Measurements from ENCODE around the gene APBA2.

APBA2 gene

DNA sequence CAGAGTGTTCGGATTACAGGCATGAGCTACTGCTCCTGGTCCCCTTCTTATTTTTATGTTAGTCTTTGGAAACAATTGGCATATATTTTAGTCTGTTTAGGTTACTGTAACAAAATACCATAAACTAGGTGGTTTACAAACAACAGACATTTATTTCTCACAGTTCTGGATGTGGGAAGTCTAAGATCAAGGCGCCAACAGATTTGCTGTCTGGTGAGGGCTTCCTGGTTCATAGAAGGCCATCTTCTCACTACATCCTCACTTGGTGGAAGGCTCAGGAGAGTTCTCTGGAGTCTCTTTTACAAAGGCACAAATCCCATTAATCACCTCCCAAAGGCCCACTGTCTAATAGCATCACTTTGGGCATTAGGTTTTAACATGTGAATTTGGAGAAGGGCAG, 101.0 kb downstream of the APBA2 start:
- no peak for DNase-seq

DNA sequence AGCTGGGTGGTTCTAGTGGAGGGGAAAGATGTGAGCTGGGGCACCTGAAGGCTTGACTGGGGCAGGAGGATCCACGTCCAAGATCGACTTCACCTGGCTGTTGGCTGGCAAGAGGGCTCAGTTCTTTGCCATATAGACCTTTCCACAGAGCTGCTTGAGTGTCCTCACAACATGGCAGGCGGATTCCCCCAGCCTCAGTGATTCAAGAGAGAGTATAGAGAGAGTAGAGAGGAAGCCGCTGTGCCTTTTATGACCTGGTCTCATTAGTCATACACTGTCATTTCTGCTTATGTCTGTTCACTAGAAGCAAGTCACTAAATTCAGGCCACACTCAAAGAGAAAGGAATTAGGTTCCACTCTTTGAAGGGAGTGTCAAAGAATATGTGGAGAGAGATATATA, 101.6 kb downstream of the APBA2 start:
- no peak for DNase-seq

DNA sequence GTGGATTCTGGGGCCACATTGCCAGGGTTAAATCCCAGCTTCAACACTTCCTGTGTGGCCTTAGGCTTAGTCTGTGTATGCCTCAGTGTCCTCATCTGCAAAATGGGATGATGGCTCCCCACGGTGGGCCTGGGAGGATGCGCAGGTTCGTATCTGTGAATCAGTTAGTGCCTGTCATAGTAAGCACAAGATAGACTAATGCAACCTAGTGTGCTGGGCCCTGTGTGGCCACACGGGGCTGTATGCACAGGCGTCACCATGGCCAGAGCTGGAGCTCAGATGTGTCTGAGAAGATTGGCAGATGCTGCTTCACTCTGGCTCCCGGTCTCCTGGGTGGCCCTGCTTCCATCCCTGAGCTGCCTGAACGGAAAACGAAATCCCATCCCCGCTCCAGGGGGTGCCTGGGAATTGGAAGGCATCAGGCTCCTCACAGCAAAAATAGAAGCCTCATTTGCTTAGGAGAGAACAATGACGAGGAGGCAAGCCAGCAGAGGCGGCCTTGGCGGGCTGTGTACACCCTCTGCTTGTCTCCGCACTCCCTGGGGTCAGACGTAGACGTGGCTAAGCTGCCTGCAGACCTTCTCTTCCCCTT, 103.6 kb downstream of the APBA2 start:
- peak; percentile 28 for DNase-seq

DNA sequence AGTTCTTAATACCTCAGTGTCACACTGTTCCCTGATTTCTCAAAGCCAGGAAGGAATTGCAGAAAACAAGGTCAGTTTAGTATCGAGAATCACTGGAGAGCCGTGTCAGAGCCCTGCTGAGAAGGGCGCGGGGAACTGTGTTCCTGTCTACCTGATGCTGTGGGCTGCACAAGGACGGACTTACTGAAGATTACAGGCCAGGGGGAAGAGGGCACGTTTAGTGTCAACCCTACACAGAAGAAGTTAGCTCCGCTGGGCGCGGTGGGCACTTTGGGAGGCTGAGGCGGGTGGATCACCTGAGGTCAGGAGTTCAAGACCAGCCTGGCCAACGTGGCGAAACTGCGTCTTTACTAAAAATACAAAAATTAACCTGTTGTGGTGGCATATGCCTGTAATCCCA, 104.1 kb downstream of the APBA2 start:
- no peak for DNase-seq

DNA sequence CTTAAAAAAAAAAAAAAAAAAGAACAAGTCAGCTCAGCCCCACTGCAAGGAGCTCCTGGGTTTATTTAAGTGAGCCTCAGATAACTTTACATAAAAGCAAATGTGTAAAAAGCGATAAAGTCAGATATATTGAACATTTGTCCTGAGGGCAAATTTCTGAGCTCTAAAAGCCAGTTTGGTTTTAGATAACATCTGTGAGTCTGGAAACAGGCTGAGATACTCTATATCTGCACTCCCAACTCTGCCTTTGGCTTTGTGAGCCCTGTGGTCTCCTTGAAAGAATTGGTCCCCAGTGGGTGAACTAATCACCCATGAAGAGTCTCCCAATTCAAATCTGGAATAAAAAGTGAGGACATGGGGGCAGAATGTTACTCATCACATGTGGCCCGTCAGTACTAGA, 104.6 kb downstream of the APBA2 start:
- DNase-seq = no peak

DNA sequence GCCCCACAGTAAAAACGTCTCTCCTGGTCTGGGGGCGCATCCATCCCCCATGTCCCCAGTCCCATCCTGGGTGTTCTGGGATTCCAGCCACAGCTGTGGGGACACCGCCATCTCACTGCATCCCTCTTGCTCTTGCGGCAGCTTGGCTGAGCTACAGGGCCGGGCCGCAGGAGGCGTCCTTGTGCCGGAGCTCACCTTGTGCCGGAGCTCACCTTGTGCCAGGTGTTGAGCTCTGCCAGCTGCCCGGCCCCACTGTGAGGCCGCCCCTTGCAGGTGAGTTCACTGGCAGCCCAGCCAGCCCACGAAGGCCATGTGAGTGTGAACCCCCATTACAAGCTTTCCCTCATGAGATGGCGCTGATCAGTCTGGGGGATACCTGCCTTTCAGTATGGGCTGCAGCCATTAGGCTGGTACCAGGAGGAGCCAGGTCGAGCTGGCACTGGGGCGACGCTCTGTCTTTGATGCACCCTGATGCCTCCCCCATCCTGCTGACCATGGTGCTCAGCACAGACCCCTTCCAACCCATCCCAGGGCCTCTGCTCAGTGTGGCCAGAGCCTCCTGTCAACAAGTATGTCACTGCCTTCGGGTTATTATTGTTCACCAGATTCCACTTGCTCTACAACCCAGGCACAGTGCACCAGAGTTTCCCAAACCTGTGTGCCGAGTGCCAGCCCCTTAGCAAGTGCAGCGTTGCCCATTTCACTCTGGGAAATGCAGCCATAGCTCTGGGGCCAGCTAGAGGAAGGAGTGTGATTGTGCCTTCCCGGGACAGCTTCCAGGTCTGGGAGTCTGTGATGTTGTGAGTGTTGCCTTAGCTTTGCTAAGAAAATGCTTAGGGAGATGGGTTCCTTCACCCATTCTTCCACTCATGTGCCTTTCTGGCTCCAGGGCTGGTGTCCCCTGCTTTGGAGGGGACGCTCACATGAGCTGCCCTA, 105.7 kb downstream of the APBA2 start:
- no peak for DNase-seq

DNA sequence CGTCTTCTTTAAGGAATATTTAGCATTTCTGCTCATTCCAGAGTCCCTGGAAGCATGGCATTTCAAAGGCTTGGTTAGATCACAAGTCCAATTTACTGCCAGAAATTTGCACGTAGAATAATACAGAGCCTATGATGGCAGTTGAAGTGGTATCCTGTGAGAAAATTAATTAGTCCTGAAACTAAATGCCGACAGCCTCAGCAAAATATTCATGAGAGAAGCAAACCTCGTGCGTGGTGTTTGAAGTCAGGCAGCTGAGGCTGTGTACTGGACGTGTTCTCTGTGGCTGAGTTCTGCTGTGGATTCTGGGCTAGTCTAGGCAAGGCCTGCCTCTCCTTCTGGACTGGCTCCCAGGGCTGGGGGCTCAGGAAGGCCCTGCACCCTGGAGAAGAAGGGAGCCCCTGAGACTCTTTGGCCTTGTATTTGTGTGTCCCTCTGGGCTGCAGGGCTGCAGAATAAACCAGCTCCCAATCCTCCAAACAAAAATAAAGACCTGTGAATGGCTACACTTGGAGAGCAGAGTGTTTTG, 106.6 kb downstream of the APBA2 start:
- no peak for DNase-seq

DNA sequence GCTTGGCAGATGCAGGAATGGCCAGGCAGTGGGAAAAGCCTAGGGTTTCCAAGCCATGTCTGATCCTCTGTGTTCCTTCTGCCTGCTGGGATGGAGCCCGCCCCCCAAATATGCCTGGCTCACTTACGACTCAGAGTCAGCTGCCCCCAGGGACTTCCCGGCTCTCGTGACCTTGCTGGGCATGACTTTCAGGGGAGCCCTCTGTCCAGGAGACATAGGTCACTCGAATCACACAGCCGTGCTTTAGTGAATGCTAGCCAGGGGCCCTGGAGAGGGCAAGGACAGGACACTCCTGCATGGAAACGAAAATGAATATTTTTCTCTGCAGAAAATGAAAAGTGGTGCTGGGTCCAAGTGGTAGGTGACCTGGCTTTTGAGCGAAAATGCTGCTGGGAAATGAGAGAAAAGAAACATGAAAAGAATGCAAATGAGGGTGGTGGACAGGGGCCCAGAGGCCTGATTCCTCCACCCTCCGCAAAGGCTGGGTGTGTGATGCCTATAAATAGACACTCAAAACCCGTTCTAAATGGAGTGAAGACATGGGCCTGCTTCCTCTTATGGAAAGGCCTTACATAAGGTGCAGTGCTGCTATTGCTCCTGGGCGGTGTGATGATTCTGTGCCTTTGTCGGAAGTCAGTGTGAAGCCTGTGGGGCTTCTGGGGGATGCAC, 107.4 kb downstream of the APBA2 start:
- no peak for DNase-seq

DNA sequence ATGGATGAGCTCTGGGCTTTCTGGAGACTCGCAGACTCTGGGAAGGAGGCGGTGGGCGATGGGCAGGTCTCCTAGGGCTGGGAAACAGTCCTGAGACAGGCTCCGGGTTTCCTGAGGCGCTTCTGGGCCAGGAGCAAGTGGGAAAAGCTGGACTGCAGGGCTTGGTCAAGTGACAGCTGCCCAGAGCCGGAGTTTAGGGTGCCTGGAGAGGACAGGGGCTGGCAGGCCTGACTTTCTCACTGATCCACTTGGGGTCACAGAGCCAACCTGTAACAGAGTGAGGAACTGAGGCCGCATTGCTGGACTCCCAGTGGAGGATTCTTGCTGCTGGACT, 107.9 kb downstream of the APBA2 start:
- no peak for DNase-seq

DNA sequence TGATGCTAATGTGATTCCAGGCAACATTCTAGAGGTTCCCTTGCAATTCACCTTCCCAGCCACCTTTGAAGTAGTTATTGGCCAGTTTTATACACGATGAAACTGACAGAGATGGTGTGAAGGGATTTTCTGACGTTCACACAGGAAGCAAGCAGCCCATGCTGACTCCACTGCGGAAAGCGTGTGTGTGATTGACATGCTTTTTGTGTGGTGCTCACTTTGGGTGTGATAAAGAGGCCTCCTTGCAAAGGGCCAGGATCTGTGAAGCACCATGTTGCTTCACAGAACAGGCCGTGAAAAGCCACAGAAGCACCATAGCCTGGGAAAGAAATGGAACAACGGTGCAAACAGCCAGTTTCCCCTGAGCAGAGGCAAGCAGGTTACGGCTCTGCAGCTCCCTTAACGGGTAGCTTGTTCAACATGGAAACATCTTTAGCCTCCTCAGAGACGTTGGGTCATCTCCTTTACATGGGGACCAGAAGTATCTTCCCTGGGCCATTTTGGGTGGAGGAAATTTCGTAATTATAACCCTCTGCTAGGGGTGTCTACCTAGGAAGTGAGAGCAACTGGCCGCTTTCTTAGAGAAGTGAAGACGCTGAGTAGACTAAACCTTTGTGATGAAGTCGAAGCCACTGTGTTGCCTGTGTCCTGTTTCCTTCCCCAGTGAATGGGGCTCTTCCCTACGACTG, 108.5 kb downstream of the APBA2 start:
- no peak for DNase-seq

DNA sequence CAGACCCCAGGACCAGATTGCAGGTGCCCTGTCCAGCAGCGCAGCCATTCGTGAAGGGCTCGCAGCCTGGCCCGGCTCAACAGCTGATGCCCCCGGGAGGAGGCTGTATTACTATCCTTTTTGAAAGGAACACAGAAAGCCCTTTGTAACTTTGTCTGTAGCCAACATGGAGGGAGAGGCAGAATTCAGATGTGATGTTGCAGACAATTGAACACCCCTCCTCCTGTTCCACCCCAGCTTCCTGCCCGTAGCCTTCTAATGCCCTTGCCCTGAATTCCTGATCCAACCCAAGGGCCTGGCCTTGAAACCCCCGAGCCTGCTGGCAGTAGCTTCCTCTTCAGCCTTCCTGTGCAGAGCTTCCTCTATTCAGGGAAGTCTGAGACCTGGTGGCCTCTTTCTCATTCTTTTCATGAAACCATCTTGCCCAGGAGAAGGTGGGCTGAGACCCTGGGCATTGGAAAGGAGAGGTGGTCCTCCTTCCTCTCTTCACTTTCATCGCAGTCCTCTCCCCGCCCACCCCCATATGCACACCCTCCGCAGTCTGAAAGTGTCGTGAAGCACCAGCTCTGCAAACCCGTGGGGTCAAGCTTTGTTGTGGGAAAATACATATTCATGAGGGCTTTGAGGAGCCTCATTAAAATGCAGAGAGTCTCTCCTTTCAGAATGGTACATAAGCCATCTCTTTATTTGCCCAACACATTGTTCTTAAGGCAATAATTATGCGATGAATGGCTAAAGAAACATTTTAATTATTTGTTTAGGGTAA, 109.2 kb downstream of the APBA2 start:
- DNase-seq = no peak

DNA sequence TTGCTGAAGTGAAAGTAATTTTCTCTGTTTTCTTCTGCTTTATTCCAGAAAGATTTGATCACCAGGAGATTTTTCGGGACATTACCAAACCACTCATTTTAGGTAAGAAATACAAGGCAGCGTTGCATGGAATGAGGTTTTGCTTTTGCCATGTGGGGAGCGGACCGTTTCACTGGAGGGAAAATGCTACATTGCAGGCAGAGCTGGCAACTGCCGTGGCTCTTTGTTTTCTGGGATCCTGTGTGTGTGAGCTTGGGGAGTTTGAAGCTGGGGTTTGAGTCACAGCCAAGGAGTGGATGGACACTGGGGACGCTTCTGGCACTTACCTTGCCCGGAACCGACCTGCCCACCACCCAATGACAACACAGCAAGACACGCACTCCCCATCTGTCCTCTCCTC, 109.9 kb downstream of the APBA2 start:
- no peak for DNase-seq

DNA sequence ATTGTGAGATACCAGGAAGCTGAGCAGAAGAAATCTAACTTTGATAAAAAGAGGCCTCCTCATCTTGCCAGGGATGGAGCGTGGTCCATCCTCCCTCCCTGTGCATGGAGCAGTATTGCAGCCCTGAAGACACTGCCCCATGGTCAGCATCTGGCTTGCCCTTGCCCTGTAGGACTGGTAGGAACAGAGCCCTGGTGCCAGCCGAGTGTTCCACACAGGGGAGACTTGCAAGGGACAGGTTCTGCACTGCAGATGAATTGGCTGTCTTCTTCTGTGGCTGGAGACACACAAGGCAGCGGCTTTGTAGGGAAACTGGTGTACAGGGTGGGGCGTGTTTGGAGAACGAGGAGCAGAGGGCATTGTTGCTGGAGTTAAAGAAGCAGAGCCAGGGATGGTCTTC, 110.5 kb downstream of the APBA2 start:
- DNase-seq = no peak

DNA sequence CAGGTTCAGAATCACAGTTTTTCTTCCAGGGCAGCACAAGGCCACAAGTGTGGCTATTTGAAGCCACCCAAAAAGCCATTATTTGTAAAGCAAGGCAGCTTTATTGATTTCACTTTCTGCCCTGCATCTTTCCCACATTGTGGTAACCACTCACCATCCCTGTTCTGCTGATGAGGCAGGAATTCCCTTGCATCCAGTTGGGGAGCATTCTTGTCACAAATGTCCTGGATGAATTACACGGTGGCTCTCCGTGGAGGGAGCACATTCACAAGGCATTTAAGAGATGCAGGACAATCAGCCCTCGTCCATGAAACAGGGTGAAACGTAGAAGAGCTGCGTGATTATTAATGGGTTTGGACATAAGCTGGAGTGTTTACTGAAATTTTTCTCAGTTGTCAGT, 111.2 kb downstream of the APBA2 start:
- DNase-seq = no peak

DNA sequence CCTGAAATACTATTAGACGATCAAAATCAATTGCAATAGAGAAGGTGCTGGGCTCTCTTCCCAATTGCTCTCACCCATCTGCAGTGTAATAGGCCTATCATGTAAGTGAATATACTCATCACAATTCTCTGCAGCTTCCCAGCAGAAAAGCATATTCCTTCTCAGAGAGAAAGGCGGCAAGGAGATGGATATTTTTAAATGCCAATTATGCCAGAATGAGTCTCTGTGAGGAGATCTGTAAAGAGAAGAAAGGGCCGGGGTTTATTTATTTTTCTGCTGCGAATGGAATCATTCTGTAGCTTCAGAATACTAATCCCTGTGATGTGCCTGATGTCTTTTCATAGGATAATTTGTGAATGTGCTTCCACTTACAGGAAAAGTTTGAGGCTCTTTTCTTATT, 112.0 kb downstream of the APBA2 start:
- no peak for DNase-seq

DNA sequence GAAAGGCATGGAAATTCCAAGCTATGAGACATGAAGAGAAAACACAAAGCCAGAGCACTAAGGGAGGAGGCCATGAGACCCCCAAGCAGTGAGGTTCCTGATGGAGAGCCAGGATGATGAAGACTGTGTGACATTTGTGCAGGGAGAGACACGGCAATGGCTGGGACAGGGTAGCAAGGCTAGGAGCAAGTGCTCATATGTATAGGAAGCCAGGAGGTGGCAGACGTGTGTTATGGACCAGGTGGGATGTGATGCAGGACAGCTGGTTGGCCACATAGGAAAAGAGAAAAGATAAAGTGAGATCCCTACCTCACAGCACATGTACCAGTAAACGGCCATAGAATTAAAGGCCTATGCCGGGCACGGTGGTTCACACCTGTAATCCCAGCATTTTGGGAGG, 112.7 kb downstream of the APBA2 start:
- no peak for DNase-seq

DNA sequence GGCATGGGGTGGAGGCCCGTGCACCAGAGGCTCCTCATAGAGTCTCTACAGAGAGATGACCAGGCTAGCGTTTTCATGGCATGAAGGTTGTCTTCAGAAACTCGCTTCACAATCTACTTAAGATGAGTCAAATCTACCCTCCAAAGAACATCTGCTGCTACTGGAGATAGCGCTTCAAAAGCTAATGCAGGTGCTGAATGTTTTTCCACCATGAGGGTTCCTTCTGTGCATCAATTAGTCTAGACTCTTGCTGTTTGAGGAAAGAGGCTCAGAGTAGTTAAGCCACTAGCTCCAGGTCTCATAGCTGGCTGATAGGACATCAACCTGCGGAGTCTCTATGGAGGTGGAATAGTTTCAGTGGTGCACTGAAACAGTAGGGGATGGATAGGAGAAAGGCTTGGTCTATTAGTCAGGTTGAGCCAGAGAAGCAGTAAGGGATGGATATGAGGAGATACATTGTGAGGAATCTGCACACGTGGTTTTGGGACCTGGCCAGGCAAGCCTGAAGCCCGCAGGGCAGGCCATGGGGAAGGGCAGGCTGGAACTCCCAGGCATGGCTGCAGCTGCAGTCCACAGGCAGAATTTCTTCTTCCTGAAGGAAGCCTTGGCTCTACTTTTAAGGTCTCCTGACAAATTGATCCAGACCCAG, 117.5 kb downstream of the APBA2 start:
- DNase-seq = no peak

DNA sequence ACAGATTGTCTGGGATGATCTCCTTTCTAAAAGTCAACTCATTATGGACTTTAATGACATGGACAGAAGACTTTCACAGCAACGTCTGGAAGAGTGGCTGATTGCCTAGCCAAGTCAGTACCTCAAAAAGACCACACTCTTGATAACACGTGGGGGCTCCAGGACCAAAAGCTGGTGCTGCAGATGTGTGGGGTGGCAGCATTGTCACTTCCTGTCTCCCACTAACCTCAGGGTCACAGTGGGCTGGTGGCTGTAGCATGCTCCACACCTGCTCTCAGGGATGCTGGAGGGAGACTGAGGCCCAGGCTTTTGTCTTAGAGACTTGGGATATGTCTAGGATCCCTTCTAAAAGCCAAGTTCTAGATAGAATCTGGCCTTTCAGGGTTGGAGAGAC, 118.1 kb downstream of the APBA2 start:
- no peak for DNase-seq

DNA sequence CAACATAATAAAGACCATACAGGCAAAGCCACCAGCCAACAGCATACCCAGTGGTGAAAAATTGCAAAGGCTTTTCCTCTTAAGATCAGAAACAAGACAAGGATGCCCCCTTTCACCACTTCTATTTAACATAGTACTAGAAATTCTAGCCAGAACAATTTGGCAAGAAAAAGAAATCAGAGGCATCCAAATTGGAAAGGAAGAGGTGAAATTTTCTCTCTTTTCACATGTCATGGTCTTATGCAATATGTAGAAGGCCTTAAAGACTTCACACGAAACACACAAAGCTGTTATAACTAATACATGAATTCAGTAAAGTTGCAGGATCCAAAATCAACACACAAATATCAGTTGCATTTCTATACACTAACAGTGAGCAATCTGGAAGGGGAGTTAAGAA, 120.2 kb downstream of the APBA2 start:
- no peak for DNase-seq

DNA sequence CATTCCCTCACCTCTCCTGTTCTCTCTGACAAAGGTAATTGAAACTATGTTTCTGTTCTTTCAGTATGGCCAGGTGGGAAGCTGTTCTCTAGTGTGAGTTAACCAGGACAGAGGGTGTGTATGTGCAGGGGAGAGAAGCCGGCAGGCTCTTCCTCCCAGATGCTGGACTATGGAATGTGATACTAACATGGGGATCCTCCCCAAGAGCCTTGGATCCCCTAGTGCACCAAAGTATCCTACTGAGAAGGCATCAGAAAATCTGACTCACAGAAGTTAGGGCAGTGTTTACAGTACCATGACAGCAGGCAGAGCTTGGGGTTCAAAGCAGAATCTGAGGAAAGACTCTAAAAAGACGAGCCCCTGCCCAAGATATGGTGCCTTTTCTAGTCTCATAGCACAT, 123.1 kb downstream of the APBA2 start:
- DNase-seq = no peak

DNA sequence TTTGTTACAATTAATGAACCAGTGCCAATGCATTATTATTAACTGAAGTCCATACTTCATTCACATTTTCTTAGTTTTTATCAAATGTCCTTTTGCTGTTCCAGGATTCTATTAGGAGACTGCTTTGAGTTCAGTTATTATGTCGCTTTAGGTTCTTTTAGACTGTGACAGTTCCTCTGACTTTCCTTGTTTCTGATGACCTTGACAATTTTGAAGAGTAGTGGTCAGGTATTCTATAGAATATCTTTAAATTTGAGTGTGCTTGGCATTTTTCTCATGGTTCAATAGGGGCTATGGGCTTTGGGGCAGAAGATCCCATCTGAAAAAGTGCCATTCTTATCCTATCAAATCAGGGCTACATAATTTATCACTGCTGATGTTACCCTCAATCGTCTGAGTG, 126.3 kb downstream of the APBA2 start:
- DNase-seq = no peak

DNA sequence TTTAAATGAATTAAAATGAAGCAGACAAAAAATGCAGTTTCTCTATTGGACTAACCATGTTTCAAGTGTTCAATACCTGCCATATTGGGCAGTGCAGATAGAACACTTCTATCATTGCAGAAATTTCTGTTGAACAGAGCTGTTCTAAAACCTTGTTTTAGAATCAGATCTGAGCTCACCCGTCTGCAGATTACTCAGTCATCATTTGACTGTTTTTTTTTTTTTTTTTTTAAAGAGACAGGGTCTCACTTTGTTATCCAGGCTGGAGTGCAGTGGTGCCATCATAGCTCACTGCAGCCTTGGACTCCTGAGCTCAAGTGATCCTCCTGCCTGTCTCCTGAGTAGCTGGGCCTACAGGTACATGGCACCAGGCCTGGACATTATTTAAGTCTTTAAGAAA, 128.7 kb downstream of the APBA2 start:
- DNase-seq = no peak

Data from fibroblast of skin of right biceps (primary cell).